GM21526 (cell line): ENCODE data around the gene TLE2.
"Not testable (repeated sequence)": the region's sequence is repeated elsewhere in the genome, so short reads cannot be mapped to it uniquely, and the experiment has no call there.

Source experiments
- ATAC-seq: cut with Tn5 transposase; IDR thresholded peaks from one replicate; pipeline ENCODE4 v1.9.1; 2021; ENCODE audit warnings: moderate library complexity; ENCODE audit not compliant: unreplicated experiment, low FRiP score

Gene TLE2

DNA sequence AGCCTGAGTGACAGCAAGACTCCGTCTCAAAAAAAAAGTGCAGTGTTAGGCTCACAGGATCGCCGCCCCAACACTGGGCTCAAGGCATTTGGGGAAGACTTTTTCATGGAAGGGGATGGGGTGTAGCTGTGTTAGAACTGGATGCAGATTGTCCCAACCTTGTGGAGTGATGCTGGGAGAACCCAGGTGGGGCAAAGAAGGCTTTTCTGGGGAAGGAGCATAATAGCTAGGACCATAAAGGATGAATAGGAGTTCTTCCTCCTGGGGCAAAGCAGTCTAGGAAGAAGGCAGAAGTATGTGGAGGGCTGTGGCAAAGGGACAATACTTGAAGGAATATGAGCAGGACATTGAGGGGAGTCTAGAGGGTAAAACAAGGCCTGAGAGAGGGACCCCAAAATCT, 40.5 kb downstream of the TLE2 start:
- no peak for ATAC-seq

GRCh38 chr19:2987797-2988196, 41.3 kb downstream of the TLE2 start:
- ATAC-seq = no peak

DNA sequence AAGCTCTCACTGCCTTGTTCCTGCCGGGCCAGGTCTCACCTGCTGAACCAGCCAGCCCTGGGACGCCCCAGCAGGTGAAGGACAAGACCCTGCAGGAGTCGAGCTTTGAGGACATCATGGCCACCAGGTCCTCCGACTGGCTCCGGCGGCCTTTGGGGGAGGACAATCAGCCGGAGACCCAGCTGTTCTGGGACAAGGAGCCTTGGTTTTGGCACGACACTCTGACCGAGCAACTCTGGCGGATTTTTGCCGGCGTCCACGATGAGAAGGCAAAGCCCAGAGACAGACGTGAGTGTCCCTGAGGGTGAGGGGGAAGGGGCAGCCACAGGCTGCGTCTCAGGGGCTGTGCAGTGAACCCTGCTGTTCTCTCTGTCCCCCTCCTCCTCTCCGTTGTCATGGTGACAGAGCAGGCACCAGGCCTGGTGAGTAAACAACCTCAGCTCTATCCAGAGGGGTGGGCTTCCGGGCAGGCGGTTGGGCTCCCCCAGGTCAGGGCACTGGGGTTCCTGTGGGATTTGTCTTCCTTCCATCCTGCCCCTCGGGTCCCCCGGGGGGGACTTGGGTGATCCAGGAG, 42.0 kb downstream of the TLE2 start:
- no peak for ATAC-seq

DNA sequence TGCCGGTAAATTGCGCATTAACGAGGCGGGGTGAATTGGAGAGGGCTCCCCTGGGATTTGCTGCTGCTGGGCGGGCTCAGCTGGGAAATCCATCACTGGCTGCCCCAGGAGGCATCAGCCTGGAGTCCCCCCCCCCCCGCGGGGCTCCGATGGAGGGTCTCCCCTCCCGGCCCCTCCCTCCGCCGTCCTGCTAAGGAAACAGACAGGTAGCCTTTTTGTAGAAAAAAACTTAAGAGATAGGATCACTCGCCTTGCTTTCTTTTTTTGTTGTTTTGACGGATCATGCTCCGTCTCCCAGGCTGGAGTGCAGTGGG, 44.9 kb downstream of the TLE2 start:
- ATAC-seq = no peak

- ATAC-seq = no peak
Observed at GRCh38 chr19:2983351-2984214, 45.5 kb downstream of the TLE2 start.

DNA sequence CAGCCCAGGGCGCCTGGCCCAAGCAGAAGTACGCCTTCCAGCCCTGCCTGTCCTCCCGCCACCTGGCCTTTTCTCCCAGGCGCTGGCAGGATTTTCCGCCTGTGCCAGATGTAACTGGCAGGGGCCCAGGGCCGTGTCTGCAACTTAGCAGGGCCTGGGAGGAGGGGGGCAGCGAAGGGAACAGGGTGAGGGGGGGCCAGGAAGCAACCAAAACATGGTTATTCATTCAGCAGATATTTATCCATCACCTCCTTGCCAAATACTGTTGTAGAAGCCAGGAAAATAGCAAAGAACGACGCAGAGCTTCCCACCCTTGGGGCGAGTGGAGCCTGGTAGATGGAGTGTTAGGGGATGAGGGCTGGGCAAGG, 46.1 kb downstream of the TLE2 start:
- no peak for ATAC-seq

DNA sequence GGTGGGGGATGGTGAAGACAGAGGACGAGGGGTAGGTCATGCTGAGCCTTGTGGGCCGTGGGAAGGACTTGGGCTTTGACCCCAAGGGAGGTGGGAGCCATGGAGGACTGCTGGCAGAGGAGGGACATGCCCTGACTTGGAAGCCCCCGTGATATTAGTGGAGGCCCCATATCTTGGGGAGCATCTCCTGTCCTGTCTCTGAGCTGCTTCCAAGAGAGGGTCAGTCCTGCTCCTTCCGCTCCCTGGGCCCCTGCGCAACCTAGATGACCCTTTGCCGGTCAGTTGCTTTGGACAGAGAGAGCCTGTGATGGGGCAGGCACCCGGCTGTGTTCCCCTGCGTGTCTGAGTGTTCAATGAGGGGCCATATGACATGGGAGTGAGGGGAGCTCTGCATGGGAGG, 46.5 kb downstream of the TLE2 start:
- ATAC-seq = no peak

DNA sequence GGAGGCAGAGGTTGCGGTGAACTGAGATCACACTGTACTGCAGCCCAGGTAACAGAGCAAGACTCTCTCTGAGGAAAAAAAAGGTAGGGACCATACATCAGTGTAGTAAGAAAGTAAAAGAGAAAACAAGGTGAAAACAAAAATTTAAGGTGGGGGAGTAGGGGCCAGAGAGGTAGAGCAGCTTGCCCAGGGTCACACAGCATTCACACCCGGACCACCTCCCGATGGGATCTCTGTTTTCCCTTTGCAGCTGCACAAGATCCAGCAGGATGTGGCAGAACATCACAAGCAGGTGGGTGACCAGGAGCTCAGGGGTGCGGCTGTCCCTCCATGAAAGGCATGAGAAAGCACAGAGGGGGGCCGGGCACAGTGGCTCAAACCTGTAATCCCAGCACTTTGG, 47.2 kb downstream of the TLE2 start:
- ATAC-seq = no peak

- ATAC-seq = no peak
Observed at GRCh38 chr19:2978772-2979171, 50.3 kb downstream of the TLE2 start.

GRCh38 chr19:2978166-2978767, 50.8 kb downstream of the TLE2 start:
- ATAC-seq = no peak

- peak; percentile 5 for ATAC-seq
Observed at GRCh38 chr19:2977746-2978138, 51.3 kb downstream of the TLE2 start.

GRCh38 chr19:2977001-2977745, 51.9 kb downstream of the TLE2 start, which contains the start of gene TLE6:
Gene TLE6, plus strand, starts transcription at chr19:2977564. Its CDS starts 670 bp downstream, at chr19:2978234.
- ATAC-seq = peak; percentile 79

DNA sequence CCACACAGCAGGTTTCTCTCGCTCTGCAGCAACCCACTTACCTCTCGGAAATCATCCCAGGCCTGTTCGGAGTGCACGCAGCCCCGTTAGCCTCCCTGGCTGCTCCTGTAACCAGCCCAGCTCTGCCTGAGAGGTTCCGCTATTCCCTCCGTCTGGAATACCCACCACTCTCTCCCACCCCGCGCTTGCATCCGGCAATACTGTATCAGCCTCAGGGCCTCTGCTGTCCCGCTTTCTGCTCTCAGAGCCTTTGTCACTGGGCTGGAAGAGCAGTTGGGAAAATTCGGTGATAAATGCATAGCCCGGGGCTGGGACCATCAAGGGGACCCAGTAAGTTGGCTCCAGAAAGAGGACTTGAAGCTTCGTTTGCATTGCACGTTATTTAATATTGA, 52.5 kb downstream of the TLE2 start:
- ATAC-seq = no peak

DNA sequence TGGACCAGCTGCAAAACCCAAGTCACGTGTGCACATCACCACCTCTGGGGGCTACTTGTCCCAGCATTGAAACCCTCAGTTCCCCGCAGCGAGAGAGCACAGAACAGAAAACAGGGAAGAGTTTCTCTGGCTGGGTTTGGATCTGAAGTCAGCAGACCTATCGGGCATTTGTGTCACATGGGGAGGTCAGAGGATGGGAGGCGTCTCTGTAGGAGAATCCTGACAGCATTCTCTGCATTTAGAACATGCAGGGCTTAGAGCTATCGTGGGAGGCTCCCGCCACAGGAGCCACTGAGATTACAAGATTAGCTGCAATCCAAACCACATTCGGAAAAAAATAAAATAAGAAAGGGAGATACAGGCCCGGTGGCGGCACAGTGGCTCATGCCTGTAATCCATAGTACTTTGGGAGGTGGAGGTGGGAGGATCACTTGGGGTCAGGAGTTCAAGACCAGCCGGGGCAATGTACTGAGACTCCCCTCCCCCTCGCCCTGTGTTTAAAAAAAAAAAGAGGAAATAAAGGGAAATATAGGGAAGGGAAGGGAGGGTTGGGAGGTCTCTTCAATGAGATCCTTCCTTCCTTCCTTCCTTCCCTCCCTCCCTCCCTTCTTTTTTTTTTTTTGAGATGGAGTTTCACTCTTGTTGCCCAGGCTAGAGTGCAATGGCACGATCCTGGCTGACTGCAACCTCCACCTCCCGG, 54.6 kb downstream of the TLE2 start:
- ATAC-seq = no peak

GRCh38 chr19:2973229-2973628, 55.9 kb downstream of the TLE2 start:
- ATAC-seq = no peak

DNA sequence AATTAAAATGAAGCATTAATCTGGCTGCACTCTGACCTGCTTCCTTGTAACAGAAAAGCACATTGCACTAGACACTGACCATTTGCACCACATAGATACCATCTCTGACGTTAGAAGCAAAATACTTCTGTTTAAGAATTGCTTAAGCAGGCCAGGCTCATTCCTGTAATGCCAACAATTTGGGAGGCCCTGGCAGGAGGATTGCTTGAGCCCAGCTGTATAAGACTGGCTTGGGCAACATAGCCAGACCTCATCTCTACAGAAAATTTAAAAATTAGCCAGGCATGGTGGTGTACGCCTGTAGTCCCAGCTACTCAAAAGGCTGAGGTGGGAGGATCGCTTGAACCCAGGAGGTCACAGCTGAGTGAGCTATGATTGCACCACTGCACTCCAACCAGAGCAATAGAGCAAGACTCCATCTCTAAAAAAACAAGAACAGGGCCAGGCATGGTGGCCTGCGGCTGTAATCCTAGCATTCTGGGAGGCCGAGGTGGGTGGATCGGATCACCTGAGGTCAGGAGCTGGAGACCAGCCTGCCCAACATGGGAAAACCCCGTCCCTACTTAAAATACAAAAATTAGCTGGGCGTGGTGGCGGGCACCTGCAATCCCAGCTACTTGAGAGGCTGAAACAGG, 58.8 kb downstream of the TLE2 start:
- ATAC-seq = no peak

- ATAC-seq = no peak
Observed at GRCh38 chr19:2969104-2969504, 60.0 kb downstream of the TLE2 start.

DNA sequence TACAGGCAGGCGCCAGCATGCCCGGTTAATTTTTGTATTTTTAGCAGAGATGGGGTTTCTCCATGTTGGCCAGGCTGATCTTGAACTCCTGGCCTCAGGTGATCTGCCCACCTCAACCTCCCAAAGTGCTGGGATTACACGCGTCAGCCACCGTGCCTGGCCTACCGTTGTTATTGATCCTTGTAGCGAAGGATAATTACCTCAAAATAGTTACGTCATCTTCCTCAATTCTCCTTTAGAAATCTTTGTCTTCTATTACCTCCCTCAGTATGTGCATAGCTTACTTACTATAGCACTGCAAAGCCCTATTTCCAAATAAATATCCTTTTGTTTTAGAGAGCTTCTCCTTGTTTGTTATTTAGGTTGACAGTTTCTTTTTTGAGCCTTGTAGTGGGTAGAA, 61.1 kb downstream of the TLE2 start:
- no peak for ATAC-seq

DNA sequence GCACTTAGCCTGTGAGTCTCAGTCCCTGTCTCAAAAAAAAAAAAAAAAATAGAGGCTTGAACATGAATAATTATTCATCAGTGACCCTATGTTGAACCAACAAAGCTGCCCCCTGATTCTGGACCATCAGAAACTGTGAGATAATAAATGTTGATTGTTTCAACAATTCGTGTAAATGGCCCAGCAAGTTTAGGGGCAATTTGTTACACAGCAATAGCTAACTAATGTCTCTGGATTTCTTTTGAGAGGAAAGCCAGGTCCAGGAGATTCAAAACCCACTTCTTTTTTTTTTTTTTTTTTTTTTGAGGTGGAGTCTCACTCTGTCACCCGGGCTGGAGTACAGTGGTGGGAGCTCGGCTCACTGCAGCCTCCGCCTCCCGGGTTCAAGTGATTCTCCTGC, 64.2 kb downstream of the TLE2 start:
- ATAC-seq = no peak

GRCh38 chr19:2963631-2964030, 65.4 kb downstream of the TLE2 start:
- ATAC-seq = not testable (repeated sequence)
